Measurements from ENCODE around the gene CLK3. TPM values are rescaled to one million over a fixed set of nuclear protein-coding genes. Genes with fewer than 3 reads are reported as not detected.
A peak's percentile ranks its signal among the peaks of the same experiment; 100 is the strongest.

CLK3 gene
- total and polyA plus RNA-seq, 2 donors (not counting 3 experiments of a cell fraction or from before 2014, with no cell fraction given): 75.5 to 121 TPM

DNA sequence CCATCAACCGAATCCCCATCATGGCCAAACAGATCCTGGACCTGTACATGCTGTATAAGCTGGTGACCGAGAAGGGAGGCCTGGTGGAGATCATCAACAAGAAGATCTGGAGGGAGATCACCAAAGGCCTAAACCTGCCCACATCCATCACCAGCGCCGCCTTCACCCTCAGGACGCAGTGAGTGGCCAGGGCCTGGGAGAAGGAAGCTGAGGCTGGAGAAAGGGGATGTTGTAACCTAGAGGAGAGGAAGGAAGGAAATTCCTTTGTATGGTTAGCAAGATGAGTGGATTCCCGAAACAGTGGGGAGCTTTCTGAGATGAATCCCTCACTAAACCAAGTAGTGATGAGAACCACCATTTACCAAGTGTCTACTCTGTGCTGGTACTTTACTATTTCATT, 25.8 kb upstream of the CLK3 start:
- FAIRE-seq (peak; percentile 98), DNase-seq (ENCODE audit: low read depth, low spot score) (peak; percentile 36)
- BruUV-seq (replicated peaks): no TSS peak
- Histone ChIP-seq H2AFZ (ENCODE audit: low read depth, low read length) (peak overlapping the region; percentile 31), H3K79me2 (ENCODE audit: control insufficient read depth, insufficient read depth, low read length) (no peaks in the 10 kb centered on the region), H3K4me3 (replicated peaks in 1 of 3; ENCODE audit: insufficient read depth in 1 of 3, low read depth in 1 of 3, low read length in 3 of 3) (no peak overlapping the region), H3K4me2 (ENCODE audit: insufficient read depth, low read length) (peak overlapping the region; percentile 61), H3K27me3 (ENCODE audit: control insufficient read depth in 2 of 2, insufficient read depth in 2 of 2, low read length in 2 of 2) (no peaks in the 10 kb centered on the region), H3K36me3 (ENCODE audit: control insufficient read depth in 2 of 2, extremely low read depth in 1 of 2, insufficient read depth in 2 of 2, low read length in 2 of 2) (peaks cover 0 to 11% of the 10 kb centered on the region in 2 experiments), H4K20me1 (replicated peaks; ENCODE audit: control insufficient read depth, extremely low read depth, insufficient read depth, low read length) (no peaks in the 10 kb centered on the region), H3K9me1 (replicated peaks; ENCODE audit: control insufficient read depth, extremely low read depth, insufficient read depth, low read length) (no peaks in the 10 kb centered on the region), H3K27ac (ENCODE audit: insufficient read depth, low read depth, low read length) (peak overlapping the region; percentile 73), H3K4me1 (ENCODE audit: control insufficient read depth, extremely low read depth, insufficient read depth, low read length) (peaks cover 24% of the 10 kb centered on the region), H3K9ac (replicated peaks; ENCODE audit: extremely low read depth, insufficient read depth, low read length) (peak overlapping the region; percentile 17), H3K9me3 (replicated peaks; ENCODE audit: control insufficient read depth, insufficient read depth, low read length) (no peaks in the 10 kb centered on the region)
- dilution Hi-C loops (cut with MboI; ENCODE audit: extremely low pct_ligation_motif_present, low sequenced_read_pairs) (no loop called here), intact Hi-C loops (cut with micrococcal nuclease) (loop anchor here (2.0 kb wide), 2 partner anchors 15 to 25 kb away; partner anchors contain the start of gene CLK3)
- TF ChIP-seq POLR2AphosphoS5 (IDR thresholded peaks at IDR 0.05; ENCODE audit: insufficient read depth, low read depth, low read length) (peak; percentile 28), FOS (IDR thresholded peaks at IDR 0.05; ENCODE audit: borderline replicate concordance, insufficient read depth, low read length) (no peak), EZH2 (IDR thresholded peaks at IDR 0.05; ENCODE audit: borderline replicate concordance, low read depth, low read length, severe bottlenecking) (no peak)
- ChIA-PET CTCF (interaction anchor here (0.9 to 2.1 kb wide), 5 partner anchors 9 to 208 kb away, joined by 3 to 10 read pairs (median 5); partner anchors contain the start of gene ARID3B), POLR2A (interaction anchor here (2.1 kb wide), 1 partner anchor 44 kb away, joined by 4 read pairs; no protein-coding TSS in a partner anchor)

DNA sequence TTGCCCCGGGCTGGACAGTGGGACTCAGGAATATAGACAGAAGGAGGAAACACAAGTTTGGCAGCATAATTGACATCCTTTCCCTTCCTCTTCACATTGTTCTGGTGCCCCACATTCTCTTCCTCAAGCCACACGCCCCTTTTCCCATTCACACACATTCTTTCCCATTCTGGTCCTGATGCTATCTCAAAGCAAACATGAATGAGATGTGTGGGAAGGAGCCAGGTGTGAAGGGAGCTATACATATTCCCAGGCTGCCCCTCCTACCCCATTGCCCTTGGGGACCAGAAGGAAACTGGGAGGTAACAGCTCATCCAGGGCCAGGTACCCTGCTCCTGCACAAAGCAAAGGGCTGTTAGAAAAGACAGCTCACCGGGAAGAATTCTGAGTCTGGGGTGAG, 23.4 kb upstream of the CLK3 start:
- CTCF ChIA-PET: no interaction called here
- peaks cover 24% of the 10 kb centered on the region for H3K4me1 ChIP-seq (ENCODE audit: control insufficient read depth, extremely low read depth, insufficient read depth, low read length)
- H3K9me3 ChIP-seq (replicated peaks; ENCODE audit: control insufficient read depth, insufficient read depth, low read length): no peaks in the 10 kb centered on the region
- TF ChIP-seq, protein P1, sequence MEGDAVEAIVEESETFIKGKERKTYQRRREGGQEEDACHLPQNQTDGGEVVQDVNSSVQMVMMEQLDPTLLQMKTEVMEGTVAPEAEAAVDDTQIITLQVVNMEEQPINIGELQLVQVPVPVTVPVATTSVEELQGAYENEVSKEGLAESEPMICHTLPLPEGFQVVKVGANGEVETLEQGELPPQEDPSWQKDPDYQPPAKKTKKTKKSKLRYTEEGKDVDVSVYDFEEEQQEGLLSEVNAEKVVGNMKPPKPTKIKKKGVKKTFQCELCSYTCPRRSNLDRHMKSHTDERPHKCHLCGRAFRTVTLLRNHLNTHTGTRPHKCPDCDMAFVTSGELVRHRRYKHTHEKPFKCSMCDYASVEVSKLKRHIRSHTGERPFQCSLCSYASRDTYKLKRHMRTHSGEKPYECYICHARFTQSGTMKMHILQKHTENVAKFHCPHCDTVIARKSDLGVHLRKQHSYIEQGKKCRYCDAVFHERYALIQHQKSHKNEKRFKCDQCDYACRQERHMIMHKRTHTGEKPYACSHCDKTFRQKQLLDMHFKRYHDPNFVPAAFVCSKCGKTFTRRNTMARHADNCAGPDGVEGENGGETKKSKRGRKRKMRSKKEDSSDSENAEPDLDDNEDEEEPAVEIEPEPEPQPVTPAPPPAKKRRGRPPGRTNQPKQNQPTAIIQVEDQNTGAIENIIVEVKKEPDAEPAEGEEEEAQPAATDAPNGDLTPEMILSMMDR (IDR thresholded peaks at IDR 0.05; ENCODE audit: extremely low read depth in 1 of 2, insufficient read depth in 1 of 2, low read depth in 1 of 2, low read length in 2 of 2): no peak
- TF ChIP-seq JUN (IDR thresholded peaks at IDR 0.05; ENCODE audit: borderline replicate concordance, insufficient read depth, insufficient read length, low read depth): no peak
- TF ChIP-seq GATA2 (IDR thresholded peaks at IDR 0.05; ENCODE audit: insufficient read depth, insufficient read length, low read depth, low read length): no peak
- no peak for TF ChIP-seq MYC (IDR thresholded peaks at IDR 0.05; ENCODE audit: low read depth, low read length)
- TF ChIP-seq, protein P2, sequence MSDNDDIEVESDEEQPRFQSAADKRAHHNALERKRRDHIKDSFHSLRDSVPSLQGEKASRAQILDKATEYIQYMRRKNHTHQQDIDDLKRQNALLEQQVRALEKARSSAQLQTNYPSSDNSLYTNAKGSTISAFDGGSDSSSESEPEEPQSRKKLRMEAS (IDR thresholded peaks at IDR 0.05; ENCODE audit: insufficient read depth, insufficient read length): no peak
- TF ChIP-seq FOS (IDR thresholded peaks at IDR 0.05; ENCODE audit: borderline replicate concordance, insufficient read depth, low read length): no peak
- TF ChIP-seq POLR2A (IDR thresholded peaks at IDR 0.05; ENCODE audit: low read depth, low read length): no peak
- TF ChIP-seq POLR2AphosphoS5 (IDR thresholded peaks at IDR 0.05; ENCODE audit: insufficient read depth, low read depth, low read length): no peak
- TF ChIP-seq EZH2 (IDR thresholded peaks at IDR 0.05; ENCODE audit: borderline replicate concordance, low read depth, low read length, severe bottlenecking): no peak
- dilution Hi-C loops (cut with MboI; ENCODE audit: extremely low pct_ligation_motif_present, low sequenced_read_pairs): no loop called here
- POLR2A ChIA-PET: no interaction called here
- DNase-seq (ENCODE audit: low read depth, low spot score) (no peak), FAIRE-seq (peak; percentile 59)
- BruUV-seq (replicated peaks): no TSS peak
- no peak overlapping the region for H3K4me3 ChIP-seq (replicated peaks in 1 of 3; ENCODE audit: insufficient read depth in 1 of 3, low read depth in 1 of 3, low read length in 3 of 3)
- H3K4me2 ChIP-seq (ENCODE audit: insufficient read depth, low read length): no peak overlapping the region
- no peak overlapping the region for H3K9ac ChIP-seq (replicated peaks; ENCODE audit: extremely low read depth, insufficient read depth, low read length)
- H3K27me3 ChIP-seq (ENCODE audit: control insufficient read depth in 2 of 2, insufficient read depth in 2 of 2, low read length in 2 of 2): no peaks in the 10 kb centered on the region
- H3K27ac ChIP-seq (ENCODE audit: insufficient read depth, low read depth, low read length): no peak overlapping the region
- intact Hi-C loops (cut with micrococcal nuclease): no loop called here
- H2AFZ ChIP-seq (ENCODE audit: low read depth, low read length): no peak overlapping the region
- no peaks in the 10 kb centered on the region for H3K79me2 ChIP-seq (ENCODE audit: control insufficient read depth, insufficient read depth, low read length)
- peaks cover 0 to 12% of the 10 kb centered on the region in 2 experiments for H3K36me3 ChIP-seq (ENCODE audit: control insufficient read depth in 2 of 2, extremely low read depth in 1 of 2, insufficient read depth in 2 of 2, low read length in 2 of 2)
- no peaks in the 10 kb centered on the region for H3K9me1 ChIP-seq (replicated peaks; ENCODE audit: control insufficient read depth, extremely low read depth, insufficient read depth, low read length)
- no peaks in the 10 kb centered on the region for H4K20me1 ChIP-seq (replicated peaks; ENCODE audit: control insufficient read depth, extremely low read depth, insufficient read depth, low read length)

Data from endothelial cell of umbilical vein (primary cell).